Activated CD4-positive, CD25-positive, alpha-beta regulatory T cell treated with anti-CD3 and anti-CD28 coated beads, Interleukin-2, amount 50 U/mL, for 24 hours (primary cell): ENCODE data around the gene PTCD1.

Experiments used
- ATAC-seq, 2 donors: fragments of 150-1000 bp; cut with Tn5 transposase; one replicate each; pipeline ENCODE4 v1.10.0; 2021; ENCODE audit warnings: mild to moderate bottlenecking in 1 of 2, moderate library complexity in 1 of 2

Gene PTCD1

DNA sequence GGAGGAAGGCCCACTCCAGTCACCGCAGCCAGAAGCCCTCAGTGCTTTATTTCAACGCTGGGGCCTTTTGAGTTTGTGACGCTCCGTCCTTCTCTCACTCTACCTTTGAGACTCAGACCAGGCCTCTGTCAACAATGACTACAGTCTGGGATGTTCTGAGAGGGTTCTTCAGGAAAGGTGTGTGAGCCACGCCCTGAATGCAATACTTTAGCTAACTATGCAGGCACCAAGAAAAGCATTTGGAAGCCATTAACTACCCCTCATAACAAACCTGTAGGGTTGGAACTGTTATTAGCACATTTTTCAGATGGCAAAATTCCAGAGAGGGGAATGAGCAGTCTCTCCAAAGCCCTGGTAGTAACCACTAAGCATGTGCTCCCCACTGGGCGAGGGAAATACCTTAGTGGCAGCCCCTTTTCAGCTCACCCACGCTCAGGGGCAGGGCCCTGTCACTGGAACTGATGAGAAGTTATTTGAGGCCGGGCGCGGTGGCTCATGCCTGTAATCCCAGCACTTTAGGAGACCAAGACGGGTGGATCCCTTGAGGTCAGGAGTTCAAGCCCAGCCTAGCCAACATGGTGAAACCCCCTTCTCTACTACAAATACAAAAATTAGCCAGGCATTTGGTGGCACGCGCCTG, 69.7 kb downstream of the PTCD1 start:
- no peak for ATAC-seq
